HG02852 (cell line): ENCODE data around the gene KCNG4.
"Not testable (repeated sequence)": the region's sequence is repeated elsewhere in the genome, so short reads cannot be mapped to it uniquely, and the experiment has no call there.

Experiments
- ATAC-seq: cut with Tn5 transposase; IDR thresholded peaks from one replicate; pipeline ENCODE4 v1.9.1; 2021; ENCODE audit warnings: mild to moderate bottlenecking, moderate library complexity; ENCODE audit not compliant: unreplicated experiment

Gene KCNG4

GRCh38 chr16:84212154-84212553 lies 27.7 kb downstream of the KCNG4 start:
- no peak for ATAC-seq

GRCh38 chr16:84209989-84210388 lies 29.8 kb downstream of the KCNG4 start:
- no peak for ATAC-seq

GRCh38 chr16:84207879-84208278 lies 31.9 kb downstream of the KCNG4 start:
- ATAC-seq, result no peak

- no peak for ATAC-seq
Observed at GRCh38 chr16:84207251-84207650, 32.6 kb downstream of the KCNG4 start.

- no peak for ATAC-seq
Observed at GRCh38 chr16:84205976-84206691, 33.7 kb downstream of the KCNG4 start.

- not testable (repeated sequence) for ATAC-seq
Observed at GRCh38 chr16:84205123-84205522, 34.7 kb downstream of the KCNG4 start.

GRCh38 chr16:84204551-84204950 lies 35.3 kb downstream of the KCNG4 start:
- not testable (repeated sequence) for ATAC-seq

GRCh38 chr16:84199861-84200260 lies 40.0 kb downstream of the KCNG4 start:
- ATAC-seq, result no peak

GRCh38 chr16:84199097-84199496 lies 40.7 kb downstream of the KCNG4 start:
- no peak for ATAC-seq

GRCh38 chr16:84198401-84198800 lies 41.4 kb downstream of the KCNG4 start:
- no peak for ATAC-seq

GRCh38 chr16:84197466-84198128 lies 42.2 kb downstream of the KCNG4 start:
- no peak for ATAC-seq

GRCh38 chr16:84196727-84197394 lies 43.0 kb downstream of the KCNG4 start:
- no peak for ATAC-seq

GRCh38 chr16:84196101-84196500 lies 43.7 kb downstream of the KCNG4 start:
- ATAC-seq, result no peak

GRCh38 chr16:84195201-84196093 lies 44.4 kb downstream of the KCNG4 start:
- ATAC-seq, result no peak

GRCh38 chr16:84194470-84195200 lies 45.2 kb downstream of the KCNG4 start:
- ATAC-seq, result no peak

- no peak for ATAC-seq
Observed at GRCh38 chr16:84194018-84194417, 45.8 kb downstream of the KCNG4 start.

- ATAC-seq, result no peak
Observed at GRCh38 chr16:84193480-84193879, 46.3 kb downstream of the KCNG4 start.

- no peak for ATAC-seq
Observed at GRCh38 chr16:84191466-84191865, 48.3 kb downstream of the KCNG4 start.

- ATAC-seq, result no peak
Observed at GRCh38 chr16:84190731-84191388, 49.0 kb downstream of the KCNG4 start, which contains the start of gene ADAD2. ADAD2 (plus strand) TSS chr16:84191157; CDS start chr16:84191231, 74 bp downstream.
